Measurements from ENCODE around the gene UGT2B15.
"Not testable (repeated sequence)": the region's sequence is repeated elsewhere in the genome, so short reads cannot be mapped to it uniquely, and the experiment has no call there.

Gene UGT2B15

GRCh38 chr4:68658672-68659071 is 11.8 kb downstream of the UGT2B15 start:
- in situ Hi-C loops (cut with HindIII; ENCODE audit: low sequenced_read_pairs), result no loop called here
- TF ChIP-seq CTCF (IDR thresholded peaks at IDR 0.05; ENCODE audit: low read depth, low read length), result no peak
- no peak for DNase-seq (ENCODE audit: low read depth, low spot score)
- no peak overlapping the region for H3K4me3 ChIP-seq (ENCODE audit: low read depth, low read length)

- in situ Hi-C loops (cut with HindIII; ENCODE audit: low sequenced_read_pairs); DNase-seq (ENCODE audit: low read depth, low spot score); H3K4me3 ChIP-seq (ENCODE audit: low read depth, low read length): not testable (repeated sequence)
Measured at GRCh38 chr4:68657022-68657594, 13.3 kb downstream of the UGT2B15 start.

- DNase-seq (ENCODE audit: low read depth, low spot score); in situ Hi-C loops (cut with HindIII; ENCODE audit: low sequenced_read_pairs); H3K4me3 ChIP-seq (ENCODE audit: low read depth, low read length): not testable (repeated sequence)
Measured at GRCh38 chr4:68656445-68656973, 13.9 kb downstream of the UGT2B15 start.

- DNase-seq (ENCODE audit: low read depth, low spot score), result no peak
- in situ Hi-C loops (cut with HindIII; ENCODE audit: low sequenced_read_pairs), result no loop called here
- H3K4me3 ChIP-seq (ENCODE audit: low read depth, low read length), result no peak overlapping the region
- no peak for TF ChIP-seq CTCF (IDR thresholded peaks at IDR 0.05; ENCODE audit: low read depth, low read length)
Measured at GRCh38 chr4:68655764-68656444, 14.5 kb downstream of the UGT2B15 start.

- H3K4me3 ChIP-seq (ENCODE audit: low read depth, low read length), result no peak overlapping the region
- no peak for DNase-seq (ENCODE audit: low read depth, low spot score)
Measured at GRCh38 chr4:68654946-68655721, 15.3 kb downstream of the UGT2B15 start.

GRCh38 chr4:68651932-68652331 is 18.5 kb downstream of the UGT2B15 start:
- no peak overlapping the region for H3K4me3 ChIP-seq (ENCODE audit: low read depth, low read length)
- DNase-seq (ENCODE audit: low read depth, low spot score), result no peak
- TF ChIP-seq CTCF (IDR thresholded peaks at IDR 0.05; ENCODE audit: low read depth, low read length), result no peak
- in situ Hi-C loops (cut with HindIII; ENCODE audit: low sequenced_read_pairs), result no loop called here

More at GRCh38 chr4:68654946-68655721, 15.3 kb downstream of the UGT2B15 start:
- in situ Hi-C loops (cut with HindIII; ENCODE audit: low sequenced_read_pairs), result no loop called here
- TF ChIP-seq CTCF (IDR thresholded peaks at IDR 0.05; ENCODE audit: low read depth, low read length), result no peak

GRCh38 chr4:68630371-68630770 is 40.1 kb downstream of the UGT2B15 start:
- no peak for DNase-seq (ENCODE audit: low read depth, low spot score)
- TF ChIP-seq CTCF (IDR thresholded peaks at IDR 0.05; ENCODE audit: low read depth, low read length), result no peak
- no peak overlapping the region for H3K4me3 ChIP-seq (ENCODE audit: low read depth, low read length)
- in situ Hi-C loops (cut with HindIII; ENCODE audit: low sequenced_read_pairs), result no loop called here

GRCh38 chr4:68622731-68623130 is 47.7 kb downstream of the UGT2B15 start:
- DNase-seq (ENCODE audit: low read depth, low spot score); H3K4me3 ChIP-seq (ENCODE audit: low read depth, low read length); in situ Hi-C loops (cut with HindIII; ENCODE audit: low sequenced_read_pairs): not testable (repeated sequence)
